ENCODE results near the gene CRMP1. TPM values are rescaled to one million over a fixed set of nuclear protein-coding genes. Genes with fewer than 3 reads are reported as not detected.

CRMP1 gene
- total and polyA plus RNA-seq, 2 of the 4 experiments (the other 2 are of a cell fraction) = 4.1 to 7.4 TPM

- no peak overlapping the region for H3K23ac ChIP-seq (ENCODE audit: low read depth, low read length)
- H3K9ac ChIP-seq (ENCODE audit: low read depth, low read length) = no peak overlapping the region
- no peak overlapping the region for H2AK5ac ChIP-seq (ENCODE audit: low read depth, low read length)
- no peaks in the 10 kb centered on the region for H3K36me3 ChIP-seq (ENCODE audit: control insufficient read depth, insufficient read depth, low read length)
- no peak overlapping the region for H2AK9ac ChIP-seq (replicated peaks; ENCODE audit: low read depth, low read length, poor library complexity)
- no peak overlapping the region for H2BK15ac ChIP-seq (ENCODE audit: low read depth, low read length)
- ATAC-seq (ENCODE audit: low read depth) = no peak
- no peak for TF ChIP-seq BHLHE40 (IDR thresholded peaks at IDR 0.05; ENCODE audit: low read depth, low read length)
- TF ChIP-seq ELK1 (IDR thresholded peaks at IDR 0.05; ENCODE audit: borderline replicate concordance, low read depth, low read length) = no peak
- no peak for TF ChIP-seq RCOR1 (IDR thresholded peaks at IDR 0.05; ENCODE audit: insufficient replicate concordance, low read length)
- no peak for TF ChIP-seq POLR2A (IDR thresholded peaks at IDR 0.05; ENCODE audit: low read depth, low read length)
- TF ChIP-seq MAZ (IDR thresholded peaks at IDR 0.05; ENCODE audit: borderline replicate concordance, low read depth, low read length) = no peak
- no peak for TF ChIP-seq NFE2L2 (IDR thresholded peaks at IDR 0.05; ENCODE audit: low read depth, low read length)
- TF ChIP-seq USF2 (IDR thresholded peaks at IDR 0.05; ENCODE audit: low read depth, low read length) = no peak
- no peak for TF ChIP-seq FOS (IDR thresholded peaks at IDR 0.05; ENCODE audit: low read depth, low read length)
- TF ChIP-seq MXI1 (IDR thresholded peaks at IDR 0.05; ENCODE audit: borderline replicate concordance, low read depth, low read length) = no peak
- peak; percentile 21 for DNase-seq
- no CpG with 5 or more reads among the region's 3 CpGs for WGBS, 2 experiments (ENCODE audit: extremely low coverage in 2 of 2, insufficient read length in 1 of 2)
- H2BK20ac ChIP-seq (ENCODE audit: low read depth, low read length) = no peak overlapping the region
- no peak overlapping the region for H4K8ac ChIP-seq (ENCODE audit: low read depth in 2 of 2, low read length in 2 of 2)
- intact Hi-C loops (cut with micrococcal nuclease) (no loop called here), in situ Hi-C loops (cut with MboI; ENCODE audit: low sequenced_read_pairs) (no loop called here), dilution Hi-C loops (cut with HindIII; ENCODE audit: low sequenced_read_pairs, unreplicated experiment) (no loop called here)
- H2AFZ ChIP-seq (replicated peaks; ENCODE audit: low read length, poor library complexity) = no peak overlapping the region
- H3K4me2 ChIP-seq (ENCODE audit: low read depth, low read length) = no peak overlapping the region
- POLR2A ChIA-PET (ENCODE audit: unreplicated experiment) = no interaction called here
- no peaks in the 10 kb centered on the region for H3K9me1 ChIP-seq (ENCODE audit: insufficient read depth, low read length)
- no TSS peak for BruUV-seq (replicated peaks)
- H3K4me3 ChIP-seq (ENCODE audit: insufficient read depth, low read depth, low read length) = no peak overlapping the region
- H4K20me1 ChIP-seq (ENCODE audit: insufficient read depth, low read length) = no peaks in the 10 kb centered on the region; the same call in 1 of the 2 replicates
- H3K27me3 ChIP-seq (ENCODE audit: control insufficient read depth, insufficient read depth, low read length) = no peaks in the 10 kb centered on the region; the same call in 1 of the 2 replicates
- H3K79me1 ChIP-seq (ENCODE audit: low read depth in 1 of 2, low read length in 2 of 2) = no peaks in the 10 kb centered on the region
- CTCF ChIA-PET = no interaction called here
- no peak overlapping the region for H4K5ac ChIP-seq (ENCODE audit: low read depth, low read length)
- H4K91ac ChIP-seq (ENCODE audit: insufficient read depth, low read depth, low read length) = no peak overlapping the region
- peaks cover 6% of the 10 kb centered on the region; the same call in 1 of the 2 replicates for H3K4me1 ChIP-seq (ENCODE audit: control insufficient read depth, insufficient read depth, low read length)
- no peak overlapping the region for H2BK120ac ChIP-seq (ENCODE audit: low read depth, low read length)
- H3K9me3 ChIP-seq (ENCODE audit: control insufficient read depth, insufficient read depth, low read length) = no peaks in the 10 kb centered on the region
- no peak overlapping the region for H2BK5ac ChIP-seq (ENCODE audit: low read depth, low read length, poor library complexity, severe bottlenecking)
- H3K56ac ChIP-seq (ENCODE audit: extremely low read depth, insufficient read depth, low read length) = no peak overlapping the region
- no peak overlapping the region for H3K4ac ChIP-seq (ENCODE audit: low read depth, low read length)
- no peak overlapping the region for H3K18ac ChIP-seq (ENCODE audit: low read depth, low read length)
- no peak overlapping the region for H3K14ac ChIP-seq (replicated peaks; ENCODE audit: low read depth, low read length)
- H3K27ac ChIP-seq (ENCODE audit: insufficient read depth, low read length) = no peak overlapping the region
Observed at GRCh38 chr4:5867866-5868265, 25.0 kb downstream of the CRMP1 start.
